PC-9 (cell line): Measurements from ENCODE around the gene AEBP1. TPM values are rescaled to one million over a fixed set of nuclear protein-coding genes. Genes with fewer than 3 reads are reported as not detected.
A peak's percentile ranks its signal among the peaks of the same experiment; 100 is the strongest.

Source experiments
- BruUV-seq: library from RNA; stranded (reverse); fragments of 400-500 nt; replicated peaks from 2 replicates; lab custom pipeline; 2021; lab: Mats Ljungman, UMichigan
- CTCF ChIA-PET: fragments of 300-600 bp; sonication (Branson Sonifier 250); formaldehyde crosslinking; loops from one replicate; lab custom pipeline; 2022; ENCODE audit warnings: antibody characterized with exemption; lab: Charles Lee
- POLR2A ChIA-PET: fragments of 300-600 bp; sonication (Branson Sonifier 250); formaldehyde crosslinking; loops from one replicate; lab custom pipeline; 2022; ENCODE audit warnings: antibody characterized with exemption; ENCODE audit not compliant: unreplicated experiment; lab: Charles Lee
- DNase-seq, 2 experiments: peaks; one replicate each; pipeline versions ENCODE4 v3.0.0 to v3.0.0-alpha.2; 2015 to 2022; ENCODE audit warnings: mixed read lengths in 1 of 2
- H2AFZ ChIP-seq: fragments of 200-600 bp; sonication (generic); 2 replicates; pipeline ENCODE4 v1.8.1; 2017; ENCODE audit warnings: antibody characterized with exemption
- H3F3A ChIP-seq: fragments of 200-600 bp; sonication (generic); 2 replicates; pipeline ENCODE4 v1.8.1; 2017; ENCODE audit warnings: antibody characterized with exemption, mild to moderate bottlenecking, low read depth; ENCODE audit not compliant: insufficient read depth
- H3K27ac ChIP-seq: fragments of 200-600 bp; sonication (generic); 2 replicates; pipeline ENCODE4 v1.6.1; 2016; ENCODE audit warnings: mixed run types
- H3K27me3 ChIP-seq: fragments of 200-600 bp; sonication (generic); 2 replicates; pipeline ENCODE4 v1.6.1; 2016; ENCODE audit warnings: low read depth, mixed run types; ENCODE audit not compliant: insufficient read depth
- H3K36me3 ChIP-seq: fragments of 200-600 bp; sonication (generic); 2 replicates; pipeline ENCODE4 v1.6.1; 2016; ENCODE audit warnings: low read depth, mixed run types
- H3K4me1 ChIP-seq: fragments of 200-600 bp; sonication (generic); replicated peaks from 2 replicates; pipeline ENCODE4 v1.6.1; 2016; ENCODE audit warnings: mixed run types; ENCODE audit not compliant: insufficient read depth
- H3K4me2 ChIP-seq: fragments of 200-600 bp; sonication (generic); 2 replicates; pipeline ENCODE4 v1.6.1; 2017; ENCODE audit warnings: mixed run types
- H3K4me3 ChIP-seq: fragments of 200-600 bp; sonication (generic); 2 replicates; pipeline ENCODE4 v1.6.1; 2016; ENCODE audit warnings: mixed run types
- H3K79me2 ChIP-seq: fragments of 200-600 bp; sonication (generic); 2 replicates; pipeline ENCODE4 v1.6.1; 2017; ENCODE audit warnings: low read depth, mixed run types
- H3K9me2 ChIP-seq: fragments of 200-600 bp; sonication (generic); 2 replicates; pipeline ENCODE4 v1.8.1; 2017; ENCODE audit warnings: mild to moderate bottlenecking; ENCODE audit not compliant: insufficient read depth
- H3K9me3 ChIP-seq: fragments of 200-600 bp; sonication (generic); 2 replicates; pipeline ENCODE4 v1.8.1; 2016; ENCODE audit warnings: low read depth; ENCODE audit not compliant: insufficient read depth
- H4K20me1 ChIP-seq: fragments of 200-600 bp; sonication (generic); 2 replicates; pipeline ENCODE4 v1.8.1; 2017; ENCODE audit not compliant: insufficient read depth
- CTCF ChIP-seq: fragments of 200-600 bp; sonication (generic); conservative IDR thresholded peaks from 2 replicates; pipeline ENCODE4 v1.6.1; 2017; ENCODE audit warnings: mixed run types, antibody characterized with exemption, mild to moderate bottlenecking, moderate library complexity
- EZH2 ChIP-seq: fragments of 200-600 bp; sonication (generic); IDR thresholded peaks from 2 replicates; pipeline ENCODE4 v1.8.0; 2017; ENCODE audit warnings: antibody characterized with exemption, low read depth
- intact Hi-C: fragments of 100-400 bp; cut with micrococcal nuclease; formaldehyde crosslinking; loops from one replicate; pipeline ENCODE4 v1.10.0; 2022; ENCODE audit not compliant: unreplicated experiment
- microRNA-seq: library from miRNA; unstranded; fragments of <30 nt; microRNA quantifications from one replicate; pipeline ENCODE4 v1.2.0, GENCODE V29; 2021; ENCODE audit warnings: borderline number of aligned reads, borderline replicate concordance
- total RNA-seq: library from RNA; stranded (reverse); gene quantifications from 2 replicates; pipeline ENCODE4 v1.2.3, GENCODE V29; 2021

Gene AEBP1
- total RNA-seq, 1 experiment from 2014 or later: 0.33 TPM

GRCh38 chr7:44163591-44163990 lies 59.4 kb downstream of the AEBP1 start:
- H3K79me2 ChIP-seq: no peaks in the 10 kb centered on the region
- H3K4me3 ChIP-seq: no peak overlapping the region
- no peaks in the 10 kb centered on the region for H3K9me2 ChIP-seq
- H3K9me3 ChIP-seq: no peaks in the 10 kb centered on the region
- H3K27ac ChIP-seq: 0 out of 2 replicates have a peak overlapping the region, but pooled peaks have one; percentile 30
- DNase-seq: peak; percentile 86 to 94
- ChIA-PET POLR2A (interaction anchor here (0.5 to 0.7 kb wide), 4 partner anchors 37 to 662 kb away, joined by 3 to 8 read pairs (median 3); partner anchors contain the start of gene YKT6), CTCF (interaction anchor here (0.8 to 1.4 kb wide), 3 partner anchors 33 to 91 kb away, joined by 3 to 5 read pairs (median 3); no protein-coding TSS in a partner anchor)
- peaks cover 20% of the 10 kb centered on the region for H3F3A ChIP-seq
- no peaks in the 10 kb centered on the region for H3K36me3 ChIP-seq
- intact Hi-C loops: loop anchor here (1.0 to 5.0 kb wide), 3 partner anchors 21 to 41 kb away; partner anchors contain the start of gene POLD2
- no peaks in the 10 kb centered on the region for H4K20me1 ChIP-seq
- no TSS peak for BruUV-seq
- no peak overlapping the region for H2AFZ ChIP-seq
- peaks cover 25% of the 10 kb centered on the region for H3K4me1 ChIP-seq
- TF ChIP-seq CTCF (no peak), EZH2 (no peak)
- H3K27me3 ChIP-seq: no peaks in the 10 kb centered on the region
- peak overlapping the region; percentile 36 for H3K4me2 ChIP-seq

Small RNAs within 50 kb of the gene (microRNA-seq; reads per million reads assigned to microRNA genes)
- gene MIR6838: 2.0 reads per million

Other genes starting within 250 kb of the AEBP1 start
- 239 and 301 TPM in 2 replicates for gene MRPS24, start 234.8 kb upstream of the AEBP1 start, total RNA-seq
- gene URGCP, start 197.7 kb upstream of the AEBP1 start, total RNA-seq: 45.7 and 49.5 TPM in 2 replicates
- gene UBE2D4, start 177.9 kb upstream of the AEBP1 start, total RNA-seq: 11.2 and 17.1 TPM in 2 replicates
- not detected in 2 replicates for gene SPDYE1, start 106.4 kb upstream of the AEBP1 start, total RNA-seq
- gene DBNL, start 59.6 kb upstream of the AEBP1 start, total RNA-seq: 65.6 and 70.7 TPM in 2 replicates
- 4.2 and 9.7 TPM in 2 replicates for gene PGAM2, start 38.8 kb upstream of the AEBP1 start, total RNA-seq
- 58.8 and 59.1 TPM in 2 replicates for gene POLM, start 21.8 kb upstream of the AEBP1 start, total RNA-seq
- gene POLD2, start 19.2 kb downstream of the AEBP1 start, total RNA-seq: 217 and 249 TPM in 2 replicates
- gene MYL7, start 37.0 kb downstream of the AEBP1 start, total RNA-seq: not detected in 2 replicates
- gene GCK, start 85.1 kb downstream of the AEBP1 start, total RNA-seq: not detected in 2 replicates
- gene YKT6, start 96.6 kb downstream of the AEBP1 start, total RNA-seq: 109 and 142 TPM in 2 replicates
- gene CAMK2B, start 221.2 kb downstream of the AEBP1 start, total RNA-seq: 0.13 and 0.15 TPM in 2 replicates